Measurements from ENCODE around the gene OR5B21. TPM values are rescaled to one million over a fixed set of nuclear protein-coding genes. Genes with fewer than 3 reads are reported as not detected.
A peak's percentile ranks its signal among the peaks of the same experiment; 100 is the strongest.

Gene OR5B21
- total RNA-seq, result under 1 TPM; 0.26 to 0.40 TPM

GRCh38 chr11:58508005-58508404 lies at the start of gene OR5B21:
Gene OR5B21 (minus strand): TSS chr11:58508105. CDS start chr11:58508105, 0 bp downstream.
- no peak within 1 kb of the TSS for H3K27ac Mint-ChIP-seq
- no peaks in the 10 kb centered on the region for H3K27me3 Mint-ChIP-seq (ENCODE audit: low read depth)
- no peak for DNase-seq

GRCh38 chr11:58549644-58550043 lies 41.7 kb upstream of the OR5B21 start:
- Mint-ChIP-seq H3K4me3 (no peak overlapping the region), H3K4me1 (ENCODE audit: low read depth) (peaks cover 2% of the 10 kb centered on the region), H3K9me3 (ENCODE audit: insufficient read depth) (no peaks in the 10 kb centered on the region), H3K27ac (no peak overlapping the region), H3K27me3 (ENCODE audit: low read depth) (no peaks in the 10 kb centered on the region), H3K36me3 (ENCODE audit: low read depth) (peaks cover 88% of the 10 kb centered on the region)
- ATAC-seq (no peak), DNase-seq (no peak)
- ChIA-PET CTCF (no interaction called here), POLR2A (no interaction called here)

More at GRCh38 chr11:58508005-58508404, at the start of gene OR5B21:
- Mint-ChIP-seq H3K4me3 (no peak within 1 kb of the TSS), H3K36me3 (ENCODE audit: low read depth) (peaks cover 21% of the 10 kb centered on the region), H3K9me3 (ENCODE audit: insufficient read depth) (no peaks in the 10 kb centered on the region), H3K4me1 (ENCODE audit: low read depth) (no peaks in the 10 kb centered on the region)
- CTCF ChIA-PET, result interaction anchor here (1.1 kb wide), 1 partner anchor 17 kb away, joined by 3 read pairs; no protein-coding TSS in a partner anchor
- POLR2A ChIA-PET, result no interaction called here
- no peak for ATAC-seq

GRCh38 chr11:58546841-58547240 lies 38.9 kb upstream of the OR5B21 start:
- Mint-ChIP-seq H3K4me3 (no peak overlapping the region), H3K9me3 (ENCODE audit: insufficient read depth) (no peaks in the 10 kb centered on the region), H3K36me3 (ENCODE audit: low read depth) (peaks cover 81% of the 10 kb centered on the region), H3K27ac (no peak overlapping the region), H3K27me3 (ENCODE audit: low read depth) (no peaks in the 10 kb centered on the region), H3K4me1 (ENCODE audit: low read depth) (no peaks in the 10 kb centered on the region)
- ATAC-seq (no peak), DNase-seq (no peak)
- ChIA-PET CTCF (interaction anchor here (1.2 to 1.4 kb wide), 2 partner anchors 21 to 31 kb away, joined by 3 to 6 read pairs; no protein-coding TSS in a partner anchor), POLR2A (no interaction called here)

GRCh38 chr11:58531865-58532341 lies 24.0 kb upstream of the OR5B21 start:
- no peak overlapping the region for H3K27ac Mint-ChIP-seq
- no peak overlapping the region for H3K4me3 Mint-ChIP-seq
- H3K27me3 Mint-ChIP-seq (ENCODE audit: low read depth), result no peaks in the 10 kb centered on the region
- no peaks in the 10 kb centered on the region for H3K9me3 Mint-ChIP-seq (ENCODE audit: insufficient read depth)
- POLR2A ChIA-PET, result no interaction called here
- H3K36me3 Mint-ChIP-seq (ENCODE audit: low read depth), result peaks cover 85% of the 10 kb centered on the region
- CTCF ChIA-PET, result interaction anchor here (1.9 kb wide), 1 partner anchor 12 kb away, joined by 8 read pairs; no protein-coding TSS in a partner anchor
- ATAC-seq, result no peak
- no peak for DNase-seq
- H3K4me1 Mint-ChIP-seq (ENCODE audit: low read depth), result peaks cover 52% of the 10 kb centered on the region

GRCh38 chr11:58530236-58530635 lies 22.3 kb upstream of the OR5B21 start:
- ATAC-seq (peak; percentile 84), DNase-seq (peak; percentile 66)
- peaks cover 62% of the 10 kb centered on the region for H3K4me1 Mint-ChIP-seq (ENCODE audit: low read depth)
- H3K27ac Mint-ChIP-seq, result peak overlapping the region; percentile 31
- H3K9me3 Mint-ChIP-seq (ENCODE audit: insufficient read depth), result no peaks in the 10 kb centered on the region
- ChIA-PET CTCF (interaction anchor here (0.9 to 1.9 kb wide), 3 partner anchors 14 to 730 kb away, joined by 3 to 9 read pairs (median 8); no protein-coding TSS in a partner anchor), POLR2A (interaction anchor here (0.7 to 0.9 kb wide), 2 partner anchors 34 to 788 kb away, joined by 3 read pairs; no protein-coding TSS in a partner anchor)
- no peak overlapping the region for H3K4me3 Mint-ChIP-seq
- H3K36me3 Mint-ChIP-seq (ENCODE audit: low read depth), result peaks cover 78% of the 10 kb centered on the region
- no peaks in the 10 kb centered on the region for H3K27me3 Mint-ChIP-seq (ENCODE audit: low read depth)

GRCh38 chr11:58527429-58527828 lies 19.5 kb upstream of the OR5B21 start:
- no peaks in the 10 kb centered on the region for H3K9me3 Mint-ChIP-seq (ENCODE audit: insufficient read depth)
- no peak overlapping the region for H3K4me3 Mint-ChIP-seq
- H3K36me3 Mint-ChIP-seq (ENCODE audit: low read depth), result peaks cover 63% of the 10 kb centered on the region
- DNase-seq (no peak), ATAC-seq (no peak)
- ChIA-PET CTCF (interaction anchor here (4.5 kb wide), 1 partner anchor 40 kb away, joined by 29 read pairs; no protein-coding TSS in a partner anchor), POLR2A (no interaction called here)
- H3K27ac Mint-ChIP-seq, result peak overlapping the region; percentile 27
- H3K4me1 Mint-ChIP-seq (ENCODE audit: low read depth), result peaks cover 66% of the 10 kb centered on the region
- H3K27me3 Mint-ChIP-seq (ENCODE audit: low read depth), result no peaks in the 10 kb centered on the region

- H3K36me3 Mint-ChIP-seq (ENCODE audit: low read depth), result peaks cover 67% of the 10 kb centered on the region
- H3K27ac Mint-ChIP-seq, result peak overlapping the region; percentile 27
- CTCF ChIA-PET, result interaction anchor here (0.9 to 4.5 kb wide), 3 partner anchors 9 to 726 kb away, joined by 3 to 29 read pairs (median 5); no protein-coding TSS in a partner anchor
- no peak overlapping the region for H3K4me3 Mint-ChIP-seq
- no peaks in the 10 kb centered on the region for H3K27me3 Mint-ChIP-seq (ENCODE audit: low read depth)
- ATAC-seq, result no peak
- peaks cover 72% of the 10 kb centered on the region for H3K4me1 Mint-ChIP-seq (ENCODE audit: low read depth)
- POLR2A ChIA-PET, result interaction anchor here (0.5 to 1.6 kb wide), 4 partner anchors 37 to 50 kb away, joined by 3 to 5 read pairs (median 3); no protein-coding TSS in a partner anchor
- H3K9me3 Mint-ChIP-seq (ENCODE audit: insufficient read depth), result no peaks in the 10 kb centered on the region
- no peak for DNase-seq
These were observed 18.8 kb upstream of the OR5B21 start for GRCh38 chr11:58526721-58527120.

GRCh38 chr11:58525037-58525614 lies 17.2 kb upstream of the OR5B21 start:
- Mint-ChIP-seq H3K4me1 (ENCODE audit: low read depth) (peaks cover 59% of the 10 kb centered on the region), H3K36me3 (ENCODE audit: low read depth) (peaks cover 54% of the 10 kb centered on the region), H3K4me3 (peak overlapping the region; percentile 60), H3K27ac (peak overlapping the region; percentile 88), H3K27me3 (ENCODE audit: low read depth) (no peaks in the 10 kb centered on the region), H3K9me3 (ENCODE audit: insufficient read depth) (no peaks in the 10 kb centered on the region)
- POLR2A ChIA-PET, result interaction anchor here (1.0 to 1.9 kb wide), 3 partner anchors 12 to 52 kb away, joined by 3 to 5 read pairs (median 3); no protein-coding TSS in a partner anchor
- peak; percentile 60 for DNase-seq
- peak; percentile 86 for ATAC-seq
- CTCF ChIA-PET, result interaction anchor here (0.6 to 4.5 kb wide), 12 partner anchors 15 to 784 kb away, joined by 3 to 29 read pairs (median 4); partner anchors contain the start of genes LPXN, OR5B21, SELENOH and ZFP91

- ChIA-PET POLR2A (interaction anchor here (1.0 to 1.9 kb wide), 2 partner anchors 12 to 53 kb away, joined by 3 to 5 read pairs; no protein-coding TSS in a partner anchor), CTCF (interaction anchor here (0.7 to 4.5 kb wide), 22 partner anchors 8 to 858 kb away, joined by 3 to 29 read pairs (median 4); partner anchors contain the start of genes LPXN, OR5B21, SELENOH and ZFP91)
- peak; percentile 65 for DNase-seq
These were observed 16.5 kb upstream of the OR5B21 start for GRCh38 chr11:58524232-58525036.

GRCh38 chr11:58513747-58514367 lies 6.0 kb upstream of the OR5B21 start:
- ChIA-PET POLR2A (no interaction called here), CTCF (interaction anchor here (0.7 to 3.1 kb wide), 6 partner anchors 10 to 921 kb away, joined by 3 to 13 read pairs (median 4); no protein-coding TSS in a partner anchor)
- ATAC-seq (no peak), DNase-seq (peak; percentile 33)
- H3K4me3 Mint-ChIP-seq, result no peak overlapping the region
- H3K36me3 Mint-ChIP-seq (ENCODE audit: low read depth), result no peaks in the 10 kb centered on the region
- H3K9me3 Mint-ChIP-seq (ENCODE audit: insufficient read depth), result no peaks in the 10 kb centered on the region
- H3K27me3 Mint-ChIP-seq (ENCODE audit: low read depth), result no peaks in the 10 kb centered on the region
- H3K27ac Mint-ChIP-seq, result peak overlapping the region; percentile 15
- H3K4me1 Mint-ChIP-seq (ENCODE audit: low read depth), result no peaks in the 10 kb centered on the region

More at GRCh38 chr11:58524232-58525036, 16.5 kb upstream of the OR5B21 start:
- Mint-ChIP-seq H3K27ac (peak overlapping the region; percentile 88), H3K4me3 (peak overlapping the region; percentile 60), H3K9me3 (ENCODE audit: insufficient read depth) (no peaks in the 10 kb centered on the region), H3K36me3 (ENCODE audit: low read depth) (peaks cover 47% of the 10 kb centered on the region), H3K27me3 (ENCODE audit: low read depth) (no peaks in the 10 kb centered on the region), H3K4me1 (ENCODE audit: low read depth) (peaks cover 52% of the 10 kb centered on the region)
- ATAC-seq, result peak; percentile 66

GRCh38 chr11:58511636-58512035 lies 3.7 kb upstream of the OR5B21 start:
- Mint-ChIP-seq H3K9me3 (ENCODE audit: insufficient read depth) (no peaks in the 10 kb centered on the region), H3K4me1 (ENCODE audit: low read depth) (no peaks in the 10 kb centered on the region), H3K27me3 (ENCODE audit: low read depth) (no peaks in the 10 kb centered on the region), H3K36me3 (ENCODE audit: low read depth) (peaks cover 10% of the 10 kb centered on the region), H3K4me3 (no peak overlapping the region), H3K27ac (no peak overlapping the region)
- DNase-seq, result no peak
- ChIA-PET CTCF (interaction anchor here (0.9 to 3.1 kb wide), 4 partner anchors 12 to 711 kb away, joined by 3 to 13 read pairs (median 4); no protein-coding TSS in a partner anchor), POLR2A (no interaction called here)
- no peak for ATAC-seq
